HepG2 (cell line): Measurements from ENCODE around the gene KIF3C. TPM values are rescaled to one million over a fixed set of nuclear protein-coding genes. Genes with fewer than 3 reads are reported as not detected.
A peak's percentile ranks its signal among the peaks of the same experiment; 100 is the strongest.

ENCODE experiments used
- EHMT2 ChIP-seq: fragments of 200-600 bp; sonication (generic); IDR thresholded peaks from 2 replicates; pipeline ENCODE4 v1.7.0; 2017; ENCODE audit warnings: antibody characterized with exemption, low read depth, low read length, borderline replicate concordance
- FIP1L1 ChIP-seq: fragments of 200-400 bp; formaldehyde crosslinking; IDR thresholded peaks from 2 replicates; pipeline ENCODE4 v1.6.1; 2018; ENCODE audit warnings: low read depth, mild to moderate bottlenecking, low read length, moderate library complexity, borderline replicate concordance; ENCODE audit not compliant: insufficient read depth
- HMG20B ChIP-seq: conservative IDR thresholded peaks from 2 replicates; pipeline ENCODE4 v1.6.1; 2016; ENCODE audit warnings: missing genetic modification reagents, missing compliant biosample characterization
- IRF2 ChIP-seq: IDR thresholded peaks from 2 replicates; pipeline ENCODE4 v1.6.1; 2018; ENCODE audit warnings: missing genetic modification reagents, missing compliant biosample characterization
- KLF12 ChIP-seq: sonication (generic); formaldehyde crosslinking; IDR thresholded peaks from 2 replicates; pipeline ENCODE4 v1.4.0; 2020; ENCODE audit warnings: missing genetic modification reagents, borderline replicate concordance
- PHF20 ChIP-seq: sonication (generic); formaldehyde crosslinking; IDR thresholded peaks from 2 replicates; pipeline ENCODE4 v1.5.0; 2020; ENCODE audit warnings: mild to moderate bottlenecking, missing genetic modification reagents
- SMARCE1 ChIP-seq: fragments of 450-650 bp; IDR thresholded peaks from 2 replicates; pipeline ENCODE4 v1.6.1; 2017; ENCODE audit warnings: borderline replicate concordance
- TBL1XR1 ChIP-seq: fragments of 150-350 bp; IDR thresholded peaks from 2 replicates; pipeline ENCODE4 v1.6.1; 2014; ENCODE audit warnings: borderline replicate concordance, low read length; ENCODE audit not compliant: partially characterized antibody
- TCF12 ChIP-seq, 2 experiments: fragments of 450-650 bp in 1 of 2; sonication (generic) in 1 of 2; formaldehyde crosslinking in 1 of 2; IDR thresholded peaks; 2 replicates each; pipeline versions ENCODE4 v1.6.1 to v1.8.0; 2017 to 2022; ENCODE audit warnings: antibody characterized with exemption in 1 of 2, mild to moderate bottlenecking in 1 of 2, missing genetic modification reagents in 1 of 2, moderate library complexity in 1 of 2
- ZBTB1 ChIP-seq: sonication (generic); formaldehyde crosslinking; IDR thresholded peaks from 2 replicates; pipeline ENCODE4 v1.4.0; 2020; ENCODE audit warnings: missing genetic modification reagents, borderline replicate concordance
- ZBTB42 ChIP-seq: sonication (generic); formaldehyde crosslinking; IDR thresholded peaks from 2 replicates; pipeline ENCODE4 v1.5.0; 2020; ENCODE audit warnings: mild to moderate bottlenecking, missing genetic modification reagents
- ZFP36 ChIP-seq: fragments of 150-350 bp; IDR thresholded peaks from 2 replicates; pipeline ENCODE4 v1.6.1; 2018; ENCODE audit warnings: borderline replicate concordance, low read length, low read depth; ENCODE audit not compliant: partially characterized antibody
- ZNF792 ChIP-seq: IDR thresholded peaks from 2 replicates; pipeline ENCODE4 v1.6.1; 2016
- polyA plus RNA-seq, 8 experiments: library from polyadenylated mRNA; depleted of rRNA in 3 of 8; stranded (reverse) in 7 of 8; unstranded in 1 of 8; fragments of >200 nt; fragmentation: Illumina TruSeq in 4 of 8; extraction: Trizol in 4 of 8; gene quantifications; 2 replicates each; pipeline versions ENCODE4 v1.2.1 to v1.2.3, GENCODE V29; 2011 to 2016; ENCODE audit warnings: low read depth in 4 of 8, missing spikeins in 1 of 8, mixed read lengths in 1 of 8; ENCODE audit not compliant: insufficient read depth in 1 of 8
- total RNA-seq, 5 experiments: library from RNA; depleted of rRNA; stranded (reverse); fragments of >200 nt; fragmentation: Illumina TruSeq; extraction: Trizol; gene quantifications; 2 replicates each; pipeline ENCODE4 v1.2.3, GENCODE V29; 2016; ENCODE audit warnings: low read depth in 1 of 5
- TF ChIP-seq, protein P1 (sequence below): sonication (generic); formaldehyde crosslinking; IDR thresholded peaks from 2 replicates; pipeline ENCODE4 v1.4.0; 2020; ENCODE audit warnings: low read depth, mild to moderate bottlenecking, missing genetic modification reagents
- TF ChIP-seq, protein P2 (sequence below): fragments of 450-650 bp; IDR thresholded peaks from 2 replicates; pipeline ENCODE4 v1.6.1; 2017; ENCODE audit warnings: mild to moderate bottlenecking
- TF ChIP-seq, protein P3 (sequence below): sonication (generic); formaldehyde crosslinking; IDR thresholded peaks from 2 replicates; pipeline ENCODE4 v1.5.1; 2020; ENCODE audit warnings: missing genetic modification reagents, mild to moderate bottlenecking, borderline replicate concordance
- TF ChIP-seq, protein P4 (sequence below): sonication (generic); formaldehyde crosslinking; IDR thresholded peaks from 2 replicates; pipeline ENCODE4 v1.4.0; 2020; ENCODE audit warnings: missing genetic modification reagents, borderline replicate concordance
- TF ChIP-seq, protein P5 (sequence below): sonication (generic); formaldehyde crosslinking; IDR thresholded peaks from 2 replicates; pipeline ENCODE4 v1.5.1; 2020; ENCODE audit warnings: mild to moderate bottlenecking, missing genetic modification reagents, borderline replicate concordance

Gene KIF3C
- total and polyA plus RNA-seq, 2 of the 13 experiments (the other 11 are each of a cell fraction or from before 2014, with no cell fraction given), result 3.6 to 4.9 TPM

DNA sequence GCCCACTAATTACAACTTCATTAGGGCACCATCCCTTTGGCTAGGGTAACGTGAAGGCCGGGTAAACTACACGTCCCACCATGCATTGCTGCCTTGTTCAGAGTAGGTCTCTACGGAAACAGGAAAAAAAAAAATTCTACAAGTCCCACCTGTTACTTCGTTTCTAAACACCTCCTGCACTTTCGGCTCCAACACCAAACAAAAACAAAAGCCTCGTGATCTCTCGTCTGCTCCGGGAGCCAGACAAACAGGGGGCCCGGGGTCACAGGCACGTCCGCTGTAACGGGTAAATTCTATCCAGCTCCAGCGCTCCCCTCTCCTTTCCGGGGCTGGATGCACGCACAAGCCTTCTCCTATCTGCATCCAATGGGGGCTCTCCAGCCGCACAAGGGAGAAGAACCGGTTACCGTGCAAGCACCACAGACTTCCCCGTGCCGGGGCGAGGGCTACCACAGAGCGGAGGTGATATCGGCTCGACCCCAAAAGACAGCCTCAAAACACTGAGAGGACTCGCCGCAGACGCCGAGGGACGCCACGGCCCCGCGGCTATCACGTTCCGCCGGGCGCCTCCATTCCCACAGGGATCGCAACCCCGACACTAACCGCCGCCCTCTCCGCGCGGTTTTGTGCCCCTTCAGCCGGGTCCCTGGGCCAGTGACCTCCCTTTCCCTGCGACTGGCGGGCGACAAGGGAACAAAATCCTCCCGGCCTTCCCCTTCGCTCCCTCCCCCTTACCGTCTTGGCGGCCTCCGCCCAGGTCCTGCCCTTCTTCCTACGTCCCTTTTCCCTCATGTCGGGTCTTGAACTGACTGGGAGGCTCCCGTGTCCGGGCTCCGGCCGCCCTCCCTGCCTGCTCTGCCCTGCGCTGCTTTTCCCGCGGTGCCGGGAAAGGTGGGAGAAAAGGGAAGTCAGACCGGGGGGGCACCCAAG, 104.6 kb downstream of the KIF3C start (continued):
- TF ChIP-seq ZBTB1 (CRISPR knock-in tag) (no peak), TBL1XR1 (no peak), ZNF792 (CRISPR knock-in tag) (peak; percentile 57; the same call in 1 of the 2 replicates), HMG20B (CRISPR knock-in tag) (no peak), FIP1L1 (peak; percentile 26; the same call in 1 of the 2 replicates), SMARCE1 (no peak), KLF12 (CRISPR knock-in tag) (no peak), EHMT2 (no peak), ZBTB42 (0 out of 2 replicates have a peak, but pooled peaks have one; percentile 19), IRF2 (0 out of 2 replicates have a peak, but pooled peaks have one; percentile 46), ZFP36 (no peak), PHF20 (CRISPR knock-in tag) (no peak), TCF12 (IDR thresholded peaks at IDR 0.05) (no peak), TCF12 (CRISPR knock-in tag; IDR thresholded peaks at IDR 0.05) (peak; percentile 81; the same call in 1 of the 2 replicates)
- TF ChIP-seq, protein P1, sequence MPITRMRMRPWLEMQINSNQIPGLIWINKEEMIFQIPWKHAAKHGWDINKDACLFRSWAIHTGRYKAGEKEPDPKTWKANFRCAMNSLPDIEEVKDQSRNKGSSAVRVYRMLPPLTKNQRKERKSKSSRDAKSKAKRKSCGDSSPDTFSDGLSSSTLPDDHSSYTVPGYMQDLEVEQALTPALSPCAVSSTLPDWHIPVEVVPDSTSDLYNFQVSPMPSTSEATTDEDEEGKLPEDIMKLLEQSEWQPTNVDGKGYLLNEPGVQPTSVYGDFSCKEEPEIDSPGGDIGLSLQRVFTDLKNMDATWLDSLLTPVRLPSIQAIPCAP (CRISPR knock-in tag), result no peak
- TF ChIP-seq, protein P2, sequence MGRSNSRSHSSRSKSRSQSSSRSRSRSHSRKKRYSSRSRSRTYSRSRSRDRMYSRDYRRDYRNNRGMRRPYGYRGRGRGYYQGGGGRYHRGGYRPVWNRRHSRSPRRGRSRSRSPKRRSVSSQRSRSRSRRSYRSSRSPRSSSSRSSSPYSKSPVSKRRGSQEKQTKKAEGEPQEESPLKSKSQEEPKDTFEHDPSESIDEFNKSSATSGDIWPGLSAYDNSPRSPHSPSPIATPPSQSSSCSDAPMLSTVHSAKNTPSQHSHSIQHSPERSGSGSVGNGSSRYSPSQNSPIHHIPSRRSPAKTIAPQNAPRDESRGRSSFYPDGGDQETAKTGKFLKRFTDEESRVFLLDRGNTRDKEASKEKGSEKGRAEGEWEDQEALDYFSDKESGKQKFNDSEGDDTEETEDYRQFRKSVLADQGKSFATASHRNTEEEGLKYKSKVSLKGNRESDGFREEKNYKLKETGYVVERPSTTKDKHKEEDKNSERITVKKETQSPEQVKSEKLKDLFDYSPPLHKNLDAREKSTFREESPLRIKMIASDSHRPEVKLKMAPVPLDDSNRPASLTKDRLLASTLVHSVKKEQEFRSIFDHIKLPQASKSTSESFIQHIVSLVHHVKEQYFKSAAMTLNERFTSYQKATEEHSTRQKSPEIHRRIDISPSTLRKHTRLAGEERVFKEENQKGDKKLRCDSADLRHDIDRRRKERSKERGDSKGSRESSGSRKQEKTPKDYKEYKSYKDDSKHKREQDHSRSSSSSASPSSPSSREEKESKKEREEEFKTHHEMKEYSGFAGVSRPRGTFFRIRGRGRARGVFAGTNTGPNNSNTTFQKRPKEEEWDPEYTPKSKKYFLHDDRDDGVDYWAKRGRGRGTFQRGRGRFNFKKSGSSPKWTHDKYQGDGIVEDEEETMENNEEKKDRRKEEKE, result no peak
- TF ChIP-seq, protein P3, sequence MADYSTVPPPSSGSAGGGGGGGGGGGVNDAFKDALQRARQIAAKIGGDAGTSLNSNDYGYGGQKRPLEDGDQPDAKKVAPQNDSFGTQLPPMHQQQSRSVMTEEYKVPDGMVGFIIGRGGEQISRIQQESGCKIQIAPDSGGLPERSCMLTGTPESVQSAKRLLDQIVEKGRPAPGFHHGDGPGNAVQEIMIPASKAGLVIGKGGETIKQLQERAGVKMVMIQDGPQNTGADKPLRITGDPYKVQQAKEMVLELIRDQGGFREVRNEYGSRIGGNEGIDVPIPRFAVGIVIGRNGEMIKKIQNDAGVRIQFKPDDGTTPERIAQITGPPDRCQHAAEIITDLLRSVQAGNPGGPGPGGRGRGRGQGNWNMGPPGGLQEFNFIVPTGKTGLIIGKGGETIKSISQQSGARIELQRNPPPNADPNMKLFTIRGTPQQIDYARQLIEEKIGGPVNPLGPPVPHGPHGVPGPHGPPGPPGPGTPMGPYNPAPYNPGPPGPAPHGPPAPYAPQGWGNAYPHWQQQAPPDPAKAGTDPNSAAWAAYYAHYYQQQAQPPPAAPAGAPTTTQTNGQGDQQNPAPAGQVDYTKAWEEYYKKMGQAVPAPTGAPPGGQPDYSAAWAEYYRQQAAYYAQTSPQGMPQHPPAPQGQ (CRISPR knock-in tag), result no peak
- TF ChIP-seq, protein P4, sequence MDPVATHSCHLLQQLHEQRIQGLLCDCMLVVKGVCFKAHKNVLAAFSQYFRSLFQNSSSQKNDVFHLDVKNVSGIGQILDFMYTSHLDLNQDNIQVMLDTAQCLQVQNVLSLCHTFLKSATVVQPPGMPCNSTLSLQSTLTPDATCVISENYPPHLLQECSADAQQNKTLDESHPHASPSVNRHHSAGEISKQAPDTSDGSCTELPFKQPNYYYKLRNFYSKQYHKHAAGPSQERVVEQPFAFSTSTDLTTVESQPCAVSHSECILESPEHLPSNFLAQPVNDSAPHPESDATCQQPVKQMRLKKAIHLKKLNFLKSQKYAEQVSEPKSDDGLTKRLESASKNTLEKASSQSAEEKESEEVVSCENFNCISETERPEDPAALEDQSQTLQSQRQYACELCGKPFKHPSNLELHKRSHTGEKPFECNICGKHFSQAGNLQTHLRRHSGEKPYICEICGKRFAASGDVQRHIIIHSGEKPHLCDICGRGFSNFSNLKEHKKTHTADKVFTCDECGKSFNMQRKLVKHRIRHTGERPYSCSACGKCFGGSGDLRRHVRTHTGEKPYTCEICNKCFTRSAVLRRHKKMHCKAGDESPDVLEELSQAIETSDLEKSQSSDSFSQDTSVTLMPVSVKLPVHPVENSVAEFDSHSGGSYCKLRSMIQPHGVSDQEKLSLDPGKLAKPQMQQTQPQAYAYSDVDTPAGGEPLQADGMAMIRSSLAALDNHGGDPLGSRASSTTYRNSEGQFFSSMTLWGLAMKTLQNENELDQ, result no peak
- TF ChIP-seq, protein P5, sequence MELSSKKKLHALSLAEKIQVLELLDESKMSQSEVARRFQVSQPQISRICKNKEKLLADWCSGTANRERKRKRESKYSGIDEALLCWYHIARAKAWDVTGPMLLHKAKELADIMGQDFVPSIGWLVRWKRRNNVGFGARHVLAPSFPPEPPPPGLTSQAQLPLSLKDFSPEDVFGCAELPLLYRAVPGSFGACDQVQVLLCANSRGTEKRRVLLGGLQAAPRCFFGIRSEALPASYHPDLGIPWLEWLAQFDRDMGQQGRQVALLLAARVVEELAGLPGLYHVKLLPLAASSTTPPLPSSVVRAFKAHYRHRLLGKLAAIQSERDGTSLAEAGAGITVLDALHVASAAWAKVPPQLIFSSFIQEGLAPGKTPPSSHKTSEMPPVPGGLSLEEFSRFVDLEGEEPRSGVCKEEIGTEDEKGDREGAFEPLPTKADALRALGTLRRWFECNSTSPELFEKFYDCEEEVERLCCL, result no peak
